ENCODE results near the gene ELL.

DNA sequence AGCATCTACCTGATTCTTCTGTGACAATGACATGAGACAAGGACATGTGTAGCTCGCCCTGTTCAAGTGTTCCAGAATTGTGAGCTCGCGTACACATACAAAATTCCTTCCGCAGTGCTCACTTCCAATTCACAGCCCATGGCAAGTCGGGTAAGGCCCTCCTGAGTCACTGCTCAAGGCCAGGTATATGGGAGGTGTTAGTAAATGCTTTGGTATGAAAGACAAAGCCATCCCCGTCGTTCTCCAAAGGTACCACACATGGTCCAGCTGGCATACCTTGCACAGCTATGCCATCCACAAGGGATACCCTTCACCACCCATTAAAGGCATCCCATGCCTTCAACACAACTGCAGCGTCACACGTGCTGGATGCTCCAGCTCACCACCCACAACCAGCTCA is 4.4 kb upstream of the ELL start:
- TF ChIP-seq SUZ12 (IDR thresholded peaks at IDR 0.05; ENCODE audit: extremely low read depth, insufficient read depth, insufficient read length), result no peak
- TF ChIP-seq YY1 (IDR thresholded peaks at IDR 0.05; ENCODE audit: insufficient read depth, insufficient read length), result no peak
